ENCODE data around the gene CRIP1.

GRCh38 chr14:105485739-105486162 lies 935 bp upstream of the CRIP1 start:
- TF ChIP-seq POLR2AphosphoS5 (IDR thresholded peaks at IDR 0.05; ENCODE audit: borderline replicate concordance, low read depth, low read length) (no peak), EZH2 (IDR thresholded peaks at IDR 0.05) (no peak), FOXP2 (optimal IDR thresholded peaks at IDR 0.05; ENCODE audit: control extremely low read depth, extremely low read length, insufficient read depth) (no peak)

Data from SK-N-MC (cell line).